ENCODE data around the gene TUBA4B. TPM values are rescaled to one million over a fixed set of nuclear protein-coding genes. Genes with fewer than 3 reads are reported as not detected.

Gene TUBA4B
- total and polyA plus RNA-seq, 2 experiments from 2014 or later = not detected

- Histone ChIP-seq H4K20me1 (ENCODE audit: insufficient read depth) (no peaks in the 10 kb centered on the region), H3K9me3 (ENCODE audit: low read depth) (no peaks in the 10 kb centered on the region), H3K4me1 (ENCODE audit: insufficient read depth) (peaks cover 10% of the 10 kb centered on the region), H3F3A (ENCODE audit: insufficient read depth) (0 out of 2 replicates have a peak, but pooled peaks cover 2% of the 10 kb centered on the region), H3K27ac (no peak overlapping the region), H3K79me2 (ENCODE audit: insufficient read depth) (peaks cover 11% of the 10 kb centered on the region; the same call in 1 of the 2 replicates), H3K27me3 (replicated peaks; ENCODE audit: insufficient read depth) (no peaks in the 10 kb centered on the region), H3K4me3 (no peak overlapping the region), H3K9ac (no peak overlapping the region), H3K9me2 (ENCODE audit: insufficient read depth) (no peaks in the 10 kb centered on the region), H3K4me2 (ENCODE audit: unreplicated experiment) (no peak overlapping the region), H3K36me3 (ENCODE audit: low read depth) (no peaks in the 10 kb centered on the region), H2AFZ (no peak overlapping the region)
- WGBS, 2 experiments (ENCODE audit: low coverage in 1 of 2, low lambda C conversion rate in 2 of 2, missing lambda C conversion rate in 2 of 2) = 97% methylated on average over 10 of the region's 10 CpGs
- in situ Hi-C loops (cut with MboI) = no loop called here
- no peak for DNase-seq
- TF ChIP-seq EZH2 (IDR thresholded peaks at IDR 0.05; ENCODE audit: insufficient read depth, poor library complexity, severe bottlenecking) (no peak), EZH2phosphoT487 (IDR thresholded peaks at IDR 0.05; ENCODE audit: insufficient read depth, low read depth) (no peak)
Observed at GRCh38 chr2:219213486-219214071, 39.5 kb upstream of the TUBA4B start.

- TF ChIP-seq EZH2 (IDR thresholded peaks at IDR 0.05; ENCODE audit: insufficient read depth, poor library complexity, severe bottlenecking) = no peak
- TF ChIP-seq EZH2phosphoT487 (IDR thresholded peaks at IDR 0.05; ENCODE audit: insufficient read depth, low read depth) = no peak
- H3K9ac ChIP-seq = no peak overlapping the region
- H3K79me2 ChIP-seq (ENCODE audit: insufficient read depth) = peaks cover 11% of the 10 kb centered on the region; the same call in 1 of the 2 replicates
- H3K9me3 ChIP-seq (ENCODE audit: low read depth) = no peaks in the 10 kb centered on the region
- no peak overlapping the region for H2AFZ ChIP-seq
- peaks cover 2% of the 10 kb centered on the region for H3F3A ChIP-seq (ENCODE audit: insufficient read depth)
- DNase-seq = no peak
- WGBS, 2 experiments (ENCODE audit: low coverage in 1 of 2, low lambda C conversion rate in 2 of 2, missing lambda C conversion rate in 2 of 2) = 96 to 98% methylated on average over 15 of the region's 15 CpGs
- H3K36me3 ChIP-seq (ENCODE audit: low read depth) = no peaks in the 10 kb centered on the region
- in situ Hi-C loops (cut with MboI) = no loop called here
- H3K4me1 ChIP-seq (ENCODE audit: insufficient read depth) = peaks cover 12% of the 10 kb centered on the region
- no peak overlapping the region for H3K4me3 ChIP-seq
- H3K27me3 ChIP-seq (replicated peaks; ENCODE audit: insufficient read depth) = no peaks in the 10 kb centered on the region
- no peaks in the 10 kb centered on the region for H3K9me2 ChIP-seq (ENCODE audit: insufficient read depth)
- H3K4me2 ChIP-seq (ENCODE audit: unreplicated experiment) = no peak overlapping the region
- no peaks in the 10 kb centered on the region for H4K20me1 ChIP-seq (ENCODE audit: insufficient read depth)
- no peak overlapping the region for H3K27ac ChIP-seq
Observed at GRCh38 chr2:219214141-219214540, 38.9 kb upstream of the TUBA4B start.

GRCh38 chr2:219214786-219215185 lies 38.3 kb upstream of the TUBA4B start:
- H3K9ac ChIP-seq = no peak overlapping the region
- H3K36me3 ChIP-seq (ENCODE audit: low read depth) = no peaks in the 10 kb centered on the region
- H3K79me2 ChIP-seq (ENCODE audit: insufficient read depth) = peaks cover 11% of the 10 kb centered on the region; the same call in 1 of the 2 replicates
- H2AFZ ChIP-seq = no peak overlapping the region
- in situ Hi-C loops (cut with MboI) = no loop called here
- H3K4me2 ChIP-seq (ENCODE audit: unreplicated experiment) = no peak overlapping the region
- no peak overlapping the region for H3K4me3 ChIP-seq
- peaks cover 16% of the 10 kb centered on the region for H3K4me1 ChIP-seq (ENCODE audit: insufficient read depth)
- TF ChIP-seq EZH2 (IDR thresholded peaks at IDR 0.05; ENCODE audit: insufficient read depth, poor library complexity, severe bottlenecking) = no peak
- TF ChIP-seq EZH2phosphoT487 (IDR thresholded peaks at IDR 0.05; ENCODE audit: insufficient read depth, low read depth) = no peak
- H3K9me3 ChIP-seq (ENCODE audit: low read depth) = no peaks in the 10 kb centered on the region
- 90 to 92% methylated on average over 6 of the region's 6 CpGs for WGBS, 2 experiments (ENCODE audit: low coverage in 1 of 2, low lambda C conversion rate in 2 of 2, missing lambda C conversion rate in 2 of 2)
- H3K27me3 ChIP-seq (replicated peaks; ENCODE audit: insufficient read depth) = no peaks in the 10 kb centered on the region
- H3F3A ChIP-seq (ENCODE audit: insufficient read depth) = peaks cover 8% of the 10 kb centered on the region
- no peak overlapping the region for H3K27ac ChIP-seq
- no peak for DNase-seq
- no peaks in the 10 kb centered on the region for H4K20me1 ChIP-seq (ENCODE audit: insufficient read depth)
- H3K9me2 ChIP-seq (ENCODE audit: insufficient read depth) = no peaks in the 10 kb centered on the region

- Histone ChIP-seq H3K9me3 (ENCODE audit: low read depth) (no peaks in the 10 kb centered on the region), H4K20me1 (ENCODE audit: insufficient read depth) (no peaks in the 10 kb centered on the region), H3K4me3 (no peak overlapping the region), H3K79me2 (ENCODE audit: insufficient read depth) (peaks cover 11% of the 10 kb centered on the region; the same call in 1 of the 2 replicates), H3K4me1 (ENCODE audit: insufficient read depth) (peaks cover 16% of the 10 kb centered on the region), H2AFZ (no peak overlapping the region), H3F3A (ENCODE audit: insufficient read depth) (peaks cover 17% of the 10 kb centered on the region), H3K9ac (no peak overlapping the region), H3K27ac (no peak overlapping the region), H3K4me2 (ENCODE audit: unreplicated experiment) (no peak overlapping the region), H3K36me3 (ENCODE audit: low read depth) (no peaks in the 10 kb centered on the region), H3K9me2 (ENCODE audit: insufficient read depth) (no peaks in the 10 kb centered on the region), H3K27me3 (replicated peaks; ENCODE audit: insufficient read depth) (no peaks in the 10 kb centered on the region)
- no peak for DNase-seq
- no peak for TF ChIP-seq EZH2phosphoT487 (IDR thresholded peaks at IDR 0.05; ENCODE audit: insufficient read depth, low read depth)
- no peak for TF ChIP-seq EZH2 (IDR thresholded peaks at IDR 0.05; ENCODE audit: insufficient read depth, poor library complexity, severe bottlenecking)
- in situ Hi-C loops (cut with MboI) = no loop called here
- 95 to 96% methylated on average over 26 to 27 of the region's 27 CpGs for WGBS, 2 experiments (ENCODE audit: low coverage in 1 of 2, low lambda C conversion rate in 2 of 2, missing lambda C conversion rate in 2 of 2)
Observed at GRCh38 chr2:219215871-219216534, 37.0 kb upstream of the TUBA4B start.

All from GM23248 (cell line).